H1 (cell line): ENCODE data around the gene RPP25. TPM values are rescaled to one million over a fixed set of nuclear protein-coding genes. Genes with fewer than 3 reads are reported as not detected.

ENCODE experiments used
- BCL11A ChIP-seq, 2 experiments: IDR thresholded peaks; one replicate each; pipeline ENCODE4 v1.6.1; 2011; ENCODE audit warnings: low read depth in 2 of 2, low read length in 2 of 2, mild to moderate bottlenecking in 2 of 2
- CBX5 ChIP-seq: fragments of 300-800, 300-1000 bp; sonication (generic); IDR thresholded peaks from 2 replicates; pipeline ENCODE4 v1.7.1; 2016; ENCODE audit warnings: antibody characterized with exemption, low read length, low read depth
- CHD1 ChIP-seq: IDR thresholded peaks from 2 replicates; pipeline ENCODE4 v1.6.1; 2012; ENCODE audit warnings: low read depth, low read length, improper control_type of control experiment
- CTBP2 ChIP-seq: IDR thresholded peaks from 2 replicates; pipeline ENCODE4 v1.7.0; 2011; ENCODE audit warnings: borderline replicate concordance, mild to moderate bottlenecking, moderate library complexity, mixed read lengths, low read length; ENCODE audit not compliant: insufficient read depth, insufficient read length
- JUN ChIP-seq: IDR thresholded peaks from 2 replicates; pipeline ENCODE4 v1.6.1; 2011; ENCODE audit warnings: low read depth, mild to moderate bottlenecking, improper control_type of control experiment, low read length
- KDM1A ChIP-seq: fragments of 200-600, 300-600 bp; sonication (generic); IDR thresholded peaks from 2 replicates; pipeline ENCODE4 v1.7.1; 2016; ENCODE audit warnings: mild to moderate bottlenecking, low read length, borderline replicate concordance
- RXRA ChIP-seq: IDR thresholded peaks from 2 replicates; pipeline ENCODE4 v1.6.1; 2011; ENCODE audit warnings: low read depth, mild to moderate bottlenecking, low read length, moderate library complexity; ENCODE audit not compliant: insufficient read depth
- TCF12 ChIP-seq: IDR thresholded peaks from 2 replicates; pipeline ENCODE4 v1.6.1; 2011; ENCODE audit warnings: low read depth, mild to moderate bottlenecking, low read length
- USF2 ChIP-seq: IDR thresholded peaks from 2 replicates; pipeline ENCODE4 v1.6.1; 2011; ENCODE audit warnings: low read length, improper control_type of control experiment
- polyA plus RNA-seq, 7 experiments: library from polyadenylated mRNA; depleted of rRNA in 3 of 7; stranded (reverse) in 5 of 7; unstranded in 2 of 7; fragments of >200 nt in 5 of 7; fragments of 200-250 nt in 2 of 7; gene quantifications; 1 replicate in 5 of 7; 2 replicates in 1 of 7; 4 replicates in 1 of 7; pipeline versions ENCODE4 v1.2.1 to v1.2.3, GENCODE V29; 2011 to 2013; ENCODE audit warnings: missing spikeins in 2 of 7, mixed read lengths in 2 of 7
- total RNA-seq: library from RNA; stranded (reverse); fragmentation: NEBNext Ultra II Directional; extraction: Animal tissue kit (Norgen Biotek cat#: 25700); gene quantifications from 2 replicates; pipeline ENCODE4 v1.2.1, GENCODE V29; 2021

RPP25 gene
- total and polyA plus RNA-seq, 2 of the 8 experiments (the other 6 are each of a cell fraction or from before 2014, with no cell fraction given), result 17.4 to 19.8 TPM

DNA sequence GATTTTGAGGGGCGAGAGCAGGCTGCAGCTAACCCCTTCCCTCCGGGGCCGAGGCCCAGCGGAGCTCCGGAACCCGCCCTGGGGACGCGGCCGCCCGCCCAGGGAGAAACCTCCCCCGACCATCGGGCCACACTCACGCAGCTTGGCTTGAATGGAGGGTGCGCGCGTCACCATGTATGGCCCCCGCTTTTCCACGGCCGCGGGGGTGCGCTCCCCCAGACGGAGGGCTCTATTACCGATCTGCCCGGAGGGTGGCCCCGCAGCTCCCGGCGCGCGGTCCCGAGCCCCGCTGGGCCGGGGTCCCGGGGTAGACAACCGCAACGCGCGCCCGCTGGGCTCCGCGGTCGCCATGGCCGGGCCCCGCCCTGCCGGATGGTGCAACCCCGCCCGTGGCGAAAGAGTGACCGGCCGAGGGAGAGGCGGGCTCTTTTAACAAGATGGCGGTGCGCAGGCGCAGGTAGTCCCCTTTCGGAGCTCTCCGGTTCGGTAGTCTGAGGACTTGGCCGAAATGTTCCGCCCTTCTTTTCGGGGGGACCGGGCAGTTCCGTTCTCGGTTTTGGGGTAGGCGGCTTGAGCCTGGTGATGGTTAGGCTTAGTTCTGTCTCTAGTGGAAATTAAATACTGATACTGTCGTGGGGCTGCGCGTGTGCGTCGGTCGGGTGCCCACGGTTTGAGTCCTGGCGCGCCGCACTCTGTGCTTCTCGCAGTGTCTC lies 50.0 kb downstream of the RPP25 start, which contains the start of gene FAM219B (continued):
- TF ChIP-seq USF2, result no peak
- TF ChIP-seq JUN, result no peak
- TF ChIP-seq CHD1, result no peak
- TF ChIP-seq BCL11A (IDR thresholded peaks at IDR 0.05; ENCODE audit: low read depth in 2 of 2, low read length in 2 of 2), result no peak
- TF ChIP-seq CTBP2, result no peak
- no peak for TF ChIP-seq RXRA
- TF ChIP-seq CBX5, result no peak
- TF ChIP-seq TCF12, result no peak
- no peak for TF ChIP-seq KDM1A
